Measurements from ENCODE around the gene SYNC. TPM values are rescaled to one million over a fixed set of nuclear protein-coding genes. Genes with fewer than 3 reads are reported as not detected.

Gene SYNC
- total and polyA plus RNA-seq, 9 of the 15 experiments (the other 6 are each of a cell fraction or from before 2014, with no cell fraction given): 0.49 to 1.1 (median 0.87) TPM

- no peak for TF ChIP-seq TCFL5 (CRISPR knock-in tag; conservative IDR thresholded peaks at IDR 0.05)
- no peak for TF ChIP-seq ZBTB49 (CRISPR knock-in tag; IDR thresholded peaks at IDR 0.05; ENCODE audit: borderline replicate concordance)
- TF ChIP-seq CEBPZ (IDR thresholded peaks at IDR 0.05; ENCODE audit: borderline replicate concordance, low read depth, low read length): no peak
- TF ChIP-seq ZNF384 (IDR thresholded peaks at IDR 0.05; ENCODE audit: low read depth, low read length): 0 out of 2 replicates have a peak, but pooled peaks have one; percentile 14
- 0 out of 2 replicates have a peak, but pooled peaks have one; percentile 5 for TF ChIP-seq MTA2 (IDR thresholded peaks at IDR 0.05; ENCODE audit: low read depth)
- TF ChIP-seq ZNF57 (CRISPR knock-in tag; IDR thresholded peaks at IDR 0.05): no peak
- no peak for TF ChIP-seq ZNF512 (tag; IDR thresholded peaks at IDR 0.05)
- peak; percentile 58 to 88 (median 79) for TF ChIP-seq YY1 (IDR thresholded peaks at IDR 0.05; ENCODE audit: borderline replicate concordance in 1 of 3, control insufficient read depth in 1 of 3, extremely low read depth in 1 of 3, insufficient read depth in 3 of 3, insufficient read length in 1 of 3, insufficient replicate concordance in 2 of 3, low read depth in 1 of 3, low read length in 2 of 3)
- no peak for TF ChIP-seq ZBTB9 (CRISPR knock-in tag; IDR thresholded peaks at IDR 0.05)
- peak; percentile 55; the same call in 1 of the 2 replicates for TF ChIP-seq JUND (IDR thresholded peaks at IDR 0.05; ENCODE audit: borderline replicate concordance, low read depth, low read length)
- peak; percentile 48; the same call in 2 of the 3 replicates for TF ChIP-seq JUND (tag; IDR thresholded peaks at IDR 0.05; ENCODE audit: borderline replicate concordance, low read depth, low read length)
- TF ChIP-seq ZMIZ1 (IDR thresholded peaks at IDR 0.05; ENCODE audit: low read depth in 2 of 2, low read length in 2 of 2): 0 out of 4 replicates have a peak, but pooled peaks of 1 of the 2 experiments have one; percentile 54
- TF ChIP-seq PTRF (tag; IDR thresholded peaks at IDR 0.05): no peak
Observed at GRCh38 chr1:32650248-32650751, 52.3 kb downstream of the SYNC start, which contains the start of gene ZBTB8OS (continued).

All from K562 (cell line).